PC-9 (cell line): ENCODE data around the gene CA12. TPM values are rescaled to one million over a fixed set of nuclear protein-coding genes. Genes with fewer than 3 reads are reported as not detected.

Source experiments
- BruUV-seq: library from RNA; stranded (reverse); fragments of 400-500 nt; replicated peaks from 2 replicates; lab custom pipeline; 2021; lab: Mats Ljungman, UMichigan
- CTCF ChIA-PET: fragments of 300-600 bp; sonication (Branson Sonifier 250); formaldehyde crosslinking; loops from one replicate; lab custom pipeline; 2022; ENCODE audit warnings: antibody characterized with exemption; lab: Charles Lee
- POLR2A ChIA-PET: fragments of 300-600 bp; sonication (Branson Sonifier 250); formaldehyde crosslinking; loops from one replicate; lab custom pipeline; 2022; ENCODE audit warnings: antibody characterized with exemption; ENCODE audit not compliant: unreplicated experiment; lab: Charles Lee
- DNase-seq, 2 experiments: peaks; one replicate each; pipeline versions ENCODE4 v3.0.0 to v3.0.0-alpha.2; 2015 to 2022; ENCODE audit warnings: mixed read lengths in 1 of 2
- H2AFZ ChIP-seq: fragments of 200-600 bp; sonication (generic); 2 replicates; pipeline ENCODE4 v1.8.1; 2017; ENCODE audit warnings: antibody characterized with exemption
- H3F3A ChIP-seq: fragments of 200-600 bp; sonication (generic); 2 replicates; pipeline ENCODE4 v1.8.1; 2017; ENCODE audit warnings: antibody characterized with exemption, mild to moderate bottlenecking, low read depth; ENCODE audit not compliant: insufficient read depth
- H3K27ac ChIP-seq: fragments of 200-600 bp; sonication (generic); 2 replicates; pipeline ENCODE4 v1.6.1; 2016; ENCODE audit warnings: mixed run types
- H3K27me3 ChIP-seq: fragments of 200-600 bp; sonication (generic); 2 replicates; pipeline ENCODE4 v1.6.1; 2016; ENCODE audit warnings: low read depth, mixed run types; ENCODE audit not compliant: insufficient read depth
- H3K36me3 ChIP-seq: fragments of 200-600 bp; sonication (generic); 2 replicates; pipeline ENCODE4 v1.6.1; 2016; ENCODE audit warnings: low read depth, mixed run types
- H3K4me1 ChIP-seq: fragments of 200-600 bp; sonication (generic); replicated peaks from 2 replicates; pipeline ENCODE4 v1.6.1; 2016; ENCODE audit warnings: mixed run types; ENCODE audit not compliant: insufficient read depth
- H3K4me2 ChIP-seq: fragments of 200-600 bp; sonication (generic); 2 replicates; pipeline ENCODE4 v1.6.1; 2017; ENCODE audit warnings: mixed run types
- H3K4me3 ChIP-seq: fragments of 200-600 bp; sonication (generic); 2 replicates; pipeline ENCODE4 v1.6.1; 2016; ENCODE audit warnings: mixed run types
- H3K79me2 ChIP-seq: fragments of 200-600 bp; sonication (generic); 2 replicates; pipeline ENCODE4 v1.6.1; 2017; ENCODE audit warnings: low read depth, mixed run types
- H3K9me2 ChIP-seq: fragments of 200-600 bp; sonication (generic); 2 replicates; pipeline ENCODE4 v1.8.1; 2017; ENCODE audit warnings: mild to moderate bottlenecking; ENCODE audit not compliant: insufficient read depth
- H3K9me3 ChIP-seq: fragments of 200-600 bp; sonication (generic); 2 replicates; pipeline ENCODE4 v1.8.1; 2016; ENCODE audit warnings: low read depth; ENCODE audit not compliant: insufficient read depth
- H4K20me1 ChIP-seq: fragments of 200-600 bp; sonication (generic); 2 replicates; pipeline ENCODE4 v1.8.1; 2017; ENCODE audit not compliant: insufficient read depth
- EZH2 ChIP-seq: fragments of 200-600 bp; sonication (generic); IDR thresholded peaks from 2 replicates; pipeline ENCODE4 v1.8.0; 2017; ENCODE audit warnings: antibody characterized with exemption, low read depth
- intact Hi-C: fragments of 100-400 bp; cut with micrococcal nuclease; formaldehyde crosslinking; loops from one replicate; pipeline ENCODE4 v1.10.0; 2022; ENCODE audit not compliant: unreplicated experiment
- total RNA-seq: library from RNA; stranded (reverse); gene quantifications from 2 replicates; pipeline ENCODE4 v1.2.3, GENCODE V29; 2021
- TF ChIP-seq, protein P1 (sequence below): fragments of 200-600 bp; sonication (generic); conservative IDR thresholded peaks from 2 replicates; pipeline ENCODE4 v1.6.1; 2017; ENCODE audit warnings: mixed run types, antibody characterized with exemption, mild to moderate bottlenecking, moderate library complexity

The CA12 gene
- total RNA-seq, 1 experiment from 2014 or later = 4.6 TPM

DNA sequence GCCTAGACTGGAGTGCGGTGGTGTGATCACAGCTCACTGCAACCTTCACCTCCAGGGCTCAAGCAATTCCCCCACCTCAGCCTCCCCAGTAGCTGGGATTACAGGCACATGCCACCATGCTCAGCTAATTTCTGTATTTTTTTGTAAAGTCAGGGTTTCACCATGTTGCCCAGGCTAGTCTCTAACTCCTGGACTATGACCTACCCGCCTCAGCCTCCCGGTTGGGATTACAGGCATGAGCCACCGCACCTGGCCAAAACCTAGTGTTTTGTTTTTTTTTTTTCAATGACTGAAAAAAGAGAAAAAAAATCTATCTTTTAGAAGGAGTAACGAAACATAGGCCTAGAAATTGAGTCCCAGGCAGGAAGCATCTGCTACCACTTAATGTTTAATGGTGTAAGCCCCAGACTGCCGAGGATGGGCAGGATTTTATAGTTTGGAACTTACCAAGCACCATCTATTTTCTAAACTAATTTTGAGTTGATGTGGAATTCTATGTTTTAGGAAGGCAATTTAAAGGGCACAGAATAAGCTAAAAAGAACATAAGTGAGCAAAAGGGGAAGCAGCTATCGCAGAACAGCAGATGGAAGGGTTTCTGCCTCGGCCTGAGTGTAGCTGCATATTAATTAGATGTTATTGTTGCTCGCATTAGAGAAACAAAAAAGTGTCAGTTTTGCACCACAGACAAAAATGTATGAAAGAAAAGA lies 24.2 kb upstream of the CA12 start:
- no peaks in the 10 kb centered on the region; the same call in 1 of the 2 replicates for H3K9me2 ChIP-seq
- no peaks in the 10 kb centered on the region for H3K4me1 ChIP-seq
- H3F3A ChIP-seq = no peaks in the 10 kb centered on the region
- no peaks in the 10 kb centered on the region for H3K79me2 ChIP-seq
- intact Hi-C loops = loop anchor here (10.0 kb wide), 1 partner anchor 251 kb away; the partner anchor contains the start of gene RPS27L
- DNase-seq = no peak
- H3K36me3 ChIP-seq = no peaks in the 10 kb centered on the region
- no peaks in the 10 kb centered on the region for H4K20me1 ChIP-seq
- ChIA-PET CTCF (no interaction called here), POLR2A (no interaction called here)
- H3K4me3 ChIP-seq = no peak overlapping the region
- no peaks in the 10 kb centered on the region for H3K27me3 ChIP-seq
- TF ChIP-seq EZH2 = no peak
- TF ChIP-seq, protein P1, sequence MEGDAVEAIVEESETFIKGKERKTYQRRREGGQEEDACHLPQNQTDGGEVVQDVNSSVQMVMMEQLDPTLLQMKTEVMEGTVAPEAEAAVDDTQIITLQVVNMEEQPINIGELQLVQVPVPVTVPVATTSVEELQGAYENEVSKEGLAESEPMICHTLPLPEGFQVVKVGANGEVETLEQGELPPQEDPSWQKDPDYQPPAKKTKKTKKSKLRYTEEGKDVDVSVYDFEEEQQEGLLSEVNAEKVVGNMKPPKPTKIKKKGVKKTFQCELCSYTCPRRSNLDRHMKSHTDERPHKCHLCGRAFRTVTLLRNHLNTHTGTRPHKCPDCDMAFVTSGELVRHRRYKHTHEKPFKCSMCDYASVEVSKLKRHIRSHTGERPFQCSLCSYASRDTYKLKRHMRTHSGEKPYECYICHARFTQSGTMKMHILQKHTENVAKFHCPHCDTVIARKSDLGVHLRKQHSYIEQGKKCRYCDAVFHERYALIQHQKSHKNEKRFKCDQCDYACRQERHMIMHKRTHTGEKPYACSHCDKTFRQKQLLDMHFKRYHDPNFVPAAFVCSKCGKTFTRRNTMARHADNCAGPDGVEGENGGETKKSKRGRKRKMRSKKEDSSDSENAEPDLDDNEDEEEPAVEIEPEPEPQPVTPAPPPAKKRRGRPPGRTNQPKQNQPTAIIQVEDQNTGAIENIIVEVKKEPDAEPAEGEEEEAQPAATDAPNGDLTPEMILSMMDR = no peak
- no TSS peak for BruUV-seq
- no peaks in the 10 kb centered on the region for H3K9me3 ChIP-seq
- no peak overlapping the region for H3K4me2 ChIP-seq
- no peak overlapping the region for H3K27ac ChIP-seq
- H2AFZ ChIP-seq = no peak overlapping the region

DNA sequence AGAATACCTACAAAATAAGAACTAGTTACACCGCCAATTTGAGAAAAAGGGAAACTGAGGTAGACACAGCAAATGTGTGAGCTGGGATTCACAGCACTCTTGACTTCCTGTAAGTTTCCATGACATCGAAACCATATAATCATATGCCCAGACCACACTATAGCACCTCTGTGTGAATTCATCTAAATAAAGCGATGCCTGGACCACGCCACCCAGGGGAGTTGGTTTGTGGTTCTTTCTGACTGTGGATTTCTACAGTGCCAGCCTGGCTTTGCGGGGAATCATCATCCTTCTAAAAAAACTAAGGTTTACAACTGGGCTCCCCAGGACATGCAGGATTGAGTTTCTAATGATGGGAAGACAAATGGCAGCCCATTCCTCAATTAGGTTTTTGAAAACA lies 23.5 kb upstream of the CA12 start:
- H4K20me1 ChIP-seq = no peaks in the 10 kb centered on the region
- no peak overlapping the region for H3K27ac ChIP-seq
- no peaks in the 10 kb centered on the region; the same call in 1 of the 2 replicates for H3K9me2 ChIP-seq
- intact Hi-C loops = loop anchor here (10.0 kb wide), 1 partner anchor 250 kb away; the partner anchor contains the start of gene RPS27L
- H3F3A ChIP-seq = no peaks in the 10 kb centered on the region
- no peaks in the 10 kb centered on the region for H3K4me1 ChIP-seq
- no peaks in the 10 kb centered on the region for H3K79me2 ChIP-seq
- no peak for DNase-seq
- no TSS peak for BruUV-seq
- ChIA-PET CTCF (interaction anchor here (0.6 kb wide), 1 partner anchor 25 kb away, joined by 3 read pairs; no protein-coding TSS in a partner anchor), POLR2A (interaction anchor here (0.6 to 0.7 kb wide), 2 partner anchors 17 to 573 kb away, joined by 3 to 11 read pairs; no protein-coding TSS in a partner anchor)
- H2AFZ ChIP-seq = no peak overlapping the region
- H3K27me3 ChIP-seq = no peaks in the 10 kb centered on the region
- no peak for TF ChIP-seq EZH2
- TF ChIP-seq, protein P1 = no peak
- H3K36me3 ChIP-seq = no peaks in the 10 kb centered on the region
- no peaks in the 10 kb centered on the region for H3K9me3 ChIP-seq
- H3K4me3 ChIP-seq = no peak overlapping the region
- H3K4me2 ChIP-seq = no peak overlapping the region

DNA sequence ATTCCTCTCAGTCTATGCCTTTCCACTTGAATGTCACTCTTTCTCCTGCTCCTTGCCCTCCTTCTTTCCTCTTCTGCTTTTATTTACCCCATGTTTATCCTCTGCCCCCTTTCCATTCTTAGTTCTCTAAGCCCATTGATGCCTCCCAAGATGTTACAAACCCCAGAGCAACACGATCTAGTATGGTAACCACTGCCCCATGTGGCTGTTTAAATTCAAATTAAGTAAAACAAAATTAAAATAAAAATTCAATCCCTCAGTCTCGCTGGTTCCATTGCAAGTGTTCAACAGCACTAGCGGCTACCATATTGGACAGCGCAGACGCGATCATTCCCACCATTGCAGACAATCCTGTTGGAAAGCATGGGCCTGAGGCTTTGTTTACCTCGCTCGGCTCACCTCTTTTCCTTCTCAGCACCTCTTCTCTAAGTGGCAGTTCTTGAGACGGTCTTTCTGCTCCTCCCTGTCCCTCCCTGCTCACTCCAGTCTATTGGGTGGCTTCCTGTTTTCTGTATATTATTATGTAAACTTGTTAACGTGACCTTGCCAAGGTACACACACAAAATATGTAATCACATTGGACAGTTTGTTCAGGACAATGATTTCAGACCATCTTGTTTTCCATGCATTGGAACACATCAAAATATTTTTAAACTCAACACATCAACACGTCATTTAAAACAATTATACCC lies 21.8 kb upstream of the CA12 start:
- Histone ChIP-seq H4K20me1 (no peaks in the 10 kb centered on the region), H3K9me3 (no peaks in the 10 kb centered on the region), H3K27me3 (no peaks in the 10 kb centered on the region), H3K4me3 (no peak overlapping the region), H3F3A (no peaks in the 10 kb centered on the region), H3K79me2 (no peaks in the 10 kb centered on the region), H3K4me1 (no peaks in the 10 kb centered on the region), H3K4me2 (no peak overlapping the region), H2AFZ (no peak overlapping the region), H3K36me3 (no peaks in the 10 kb centered on the region), H3K27ac (no peak overlapping the region), H3K9me2 (no peaks in the 10 kb centered on the region; the same call in 1 of the 2 replicates)
- no TSS peak for BruUV-seq
- no peak for DNase-seq
- intact Hi-C loops = loop anchor here (1.0 to 10.0 kb wide), 3 partner anchors 115 to 621 kb away; partner anchors contain the start of gene RPS27L
- TF ChIP-seq EZH2 = no peak
- TF ChIP-seq, protein P1 = no peak
- CTCF ChIA-PET = interaction anchor here (0.5 to 1.0 kb wide), 5 partner anchors 29 to 272 kb away, joined by 3 to 8 read pairs (median 3); no protein-coding TSS in a partner anchor
- POLR2A ChIA-PET = no interaction called here
